HepG2 (cell line): ENCODE measurements around the gene COQ6. TPM values are rescaled to one million over a fixed set of nuclear protein-coding genes. Genes with fewer than 3 reads are reported as not detected.

Experiments used
- ATF4 ChIP-seq, 2 experiments: fragments of 450-650 bp in 1 of 2; sonication (generic) in 1 of 2; formaldehyde crosslinking; IDR thresholded peaks; 2 replicates each; pipeline versions ENCODE4 v1.5.0 to v1.8.0; 2020 to 2022; ENCODE audit warnings: mild to moderate bottlenecking in 1 of 2, missing genetic modification reagents in 1 of 2
- EZH2 ChIP-seq: conservative IDR thresholded peaks from 2 replicates; pipeline ENCODE4 v1.6.1; 2012; ENCODE audit warnings: mild to moderate bottlenecking, low read depth, low read length, moderate library complexity
- FUBP1 ChIP-seq: sonication (generic); formaldehyde crosslinking; IDR thresholded peaks from 2 replicates; pipeline ENCODE4 v1.5.1; 2020; ENCODE audit warnings: missing genetic modification reagents, mild to moderate bottlenecking, borderline replicate concordance
- HNF4A ChIP-seq: sonication (generic); formaldehyde crosslinking; IDR thresholded peaks from 2 replicates; pipeline ENCODE4 v1.4.0; 2020; ENCODE audit warnings: missing genetic modification reagents
- JUND ChIP-seq: sonication (generic); formaldehyde crosslinking; IDR thresholded peaks from 2 replicates; pipeline ENCODE4 v1.8.0; 2022; ENCODE audit warnings: mild to moderate bottlenecking, missing genetic modification reagents
- KLF11 ChIP-seq: IDR thresholded peaks from 2 replicates; pipeline ENCODE4 v1.6.1; 2016; ENCODE audit warnings: missing compliant biosample characterization
- PAF1 ChIP-seq: IDR thresholded peaks from 2 replicates; pipeline ENCODE4 v1.6.1; 2016; ENCODE audit warnings: missing genetic modification reagents, missing compliant biosample characterization
- RFX5 ChIP-seq: IDR thresholded peaks from 2 replicates; pipeline ENCODE4 v1.6.1; 2011; ENCODE audit warnings: low read depth, low read length, improper control_type of control experiment
- SNAPC5 ChIP-seq: sonication (generic); formaldehyde crosslinking; IDR thresholded peaks from 2 replicates; pipeline ENCODE4 v1.8.1; 2023; ENCODE audit warnings: mild to moderate bottlenecking, missing genetic modification reagents, borderline replicate concordance
- TFDP1 ChIP-seq: IDR thresholded peaks from 2 replicates; pipeline ENCODE4 v1.6.1; 2016; ENCODE audit warnings: missing compliant biosample characterization, missing genetic modification reagents, borderline replicate concordance
- ZBTB39 ChIP-seq: sonication (generic); formaldehyde crosslinking; IDR thresholded peaks from 2 replicates; pipeline ENCODE4 v1.5.0; 2020; ENCODE audit warnings: missing genetic modification reagents
- ZBTB44 ChIP-seq: sonication (generic); formaldehyde crosslinking; IDR thresholded peaks from 2 replicates; pipeline ENCODE4 v1.4.0; 2020; ENCODE audit warnings: missing genetic modification reagents
- ZBTB7B ChIP-seq: sonication (generic); formaldehyde crosslinking; IDR thresholded peaks from 2 replicates; pipeline ENCODE4 v1.4.0; 2020; ENCODE audit warnings: missing genetic modification reagents
- ZNF329 ChIP-seq: sonication (generic); formaldehyde crosslinking; IDR thresholded peaks from 2 replicates; pipeline ENCODE4 v1.9.0; 2021; ENCODE audit warnings: low read depth, mild to moderate bottlenecking, missing genetic modification reagents
- ZNF775 ChIP-seq: sonication (generic); formaldehyde crosslinking; IDR thresholded peaks from 2 replicates; pipeline ENCODE4 v1.4.0; 2020; ENCODE audit warnings: missing genetic modification reagents, mild to moderate bottlenecking, moderate library complexity, borderline replicate concordance
- ZSCAN12 ChIP-seq: sonication (generic); formaldehyde crosslinking; IDR thresholded peaks from 2 replicates; pipeline ENCODE4 v1.9.0; 2021; ENCODE audit warnings: mild to moderate bottlenecking, missing genetic modification reagents
- ZSCAN31 ChIP-seq: sonication (generic); formaldehyde crosslinking; IDR thresholded peaks from 2 replicates; pipeline ENCODE4 v1.5.0; 2020; ENCODE audit warnings: low read depth, mild to moderate bottlenecking, missing genetic modification reagents
- ZSCAN5A ChIP-seq: sonication (generic); formaldehyde crosslinking; IDR thresholded peaks from 2 replicates; pipeline ENCODE4 v1.8.0; 2022; ENCODE audit warnings: mild to moderate bottlenecking, missing genetic modification reagents, borderline replicate concordance
- polyA plus RNA-seq, 8 experiments: library from polyadenylated mRNA; depleted of rRNA in 3 of 8; stranded (reverse) in 7 of 8; unstranded in 1 of 8; fragments of >200 nt; fragmentation: Illumina TruSeq in 4 of 8; extraction: Trizol in 4 of 8; gene quantifications; 2 replicates each; pipeline versions ENCODE4 v1.2.1 to v1.2.3, GENCODE V29; 2011 to 2016; ENCODE audit warnings: low read depth in 4 of 8, missing spikeins in 1 of 8, mixed read lengths in 1 of 8; ENCODE audit not compliant: insufficient read depth in 1 of 8
- total RNA-seq, 5 experiments: library from RNA; depleted of rRNA; stranded (reverse); fragments of >200 nt; fragmentation: Illumina TruSeq; extraction: Trizol; gene quantifications; 2 replicates each; pipeline ENCODE4 v1.2.3, GENCODE V29; 2016; ENCODE audit warnings: low read depth in 1 of 5

Gene COQ6
- total and polyA plus RNA-seq, 2 of the 13 experiments (the other 11 are each of a cell fraction or from before 2014, with no cell fraction given) = 18.9 to 34.7 TPM

GRCh38 chr14:73949752-73950734 lies at the start of gene COQ6, which contains the start of gene FAM161B (continued):
- TF ChIP-seq ZNF775 (CRISPR knock-in tag) (no peak), ZNF329 (no peak), TFDP1 (CRISPR knock-in tag) (peak; percentile 76; the same call in 1 of the 2 replicates), ATF4 (CRISPR knock-in tag; IDR thresholded peaks at IDR 0.05) (no peak), ZBTB39 (CRISPR knock-in tag) (peak; percentile 64; the same call in 1 of the 2 replicates), KLF11 (CRISPR knock-in tag) (peak; percentile 41; the same call in 1 of the 2 replicates), ZBTB44 (CRISPR knock-in tag) (no peak; the same call in 1 of the 2 replicates), JUND (CRISPR knock-in tag) (no peak), ZSCAN5A (CRISPR knock-in tag) (peak; percentile 67; the same call in 1 of the 2 replicates), RFX5 (no peak), ZSCAN12 (no peak; the same call in 1 of the 2 replicates), ZBTB7B (CRISPR knock-in tag) (peak; percentile 22), EZH2 (no peak), HNF4A (CRISPR knock-in tag) (peak; percentile 71), SNAPC5 (CRISPR knock-in tag) (no peak), PAF1 (no peak), FUBP1 (CRISPR knock-in tag) (no peak), ZSCAN31 (peak; percentile 85)
